ENCODE results near the gene DNAJB9.

Gene DNAJB9

DNA sequence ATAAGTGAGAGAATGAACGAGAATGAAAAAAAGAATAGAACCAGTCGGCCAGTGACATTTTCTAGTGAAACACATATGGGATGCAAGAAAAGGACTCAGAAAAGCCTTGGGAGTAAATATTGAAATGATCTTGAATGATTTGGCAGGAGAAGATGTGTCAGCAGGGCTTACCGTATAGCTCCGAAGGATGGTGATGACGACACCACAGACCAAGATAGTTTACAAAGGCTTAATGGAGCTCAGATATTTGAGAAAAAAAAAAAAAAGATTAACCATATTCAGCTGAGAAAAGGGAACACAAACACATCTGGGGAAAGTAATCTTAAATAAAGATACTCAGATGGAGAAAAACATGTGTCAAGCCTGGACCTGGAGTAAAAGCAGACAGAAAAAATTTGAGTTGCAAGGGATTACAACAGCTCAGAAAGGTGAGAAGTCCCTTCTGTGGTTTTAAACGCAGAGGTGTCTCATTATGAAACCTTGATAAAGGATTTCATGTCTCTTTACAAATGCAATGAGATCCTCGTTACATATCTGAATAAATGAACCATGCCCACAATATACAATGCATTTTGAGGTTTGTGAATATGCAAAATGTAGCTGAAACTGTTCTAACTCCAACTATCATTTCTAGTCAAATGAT is 36.0 kb downstream of the DNAJB9 start:
- peak; percentile 50 for DNase-seq (ENCODE audit: low read depth)

- no peak for DNase-seq (ENCODE audit: low read depth)
These were observed 40.0 kb downstream of the DNAJB9 start for GRCh38 chr7:108609643-108610042.

DNA sequence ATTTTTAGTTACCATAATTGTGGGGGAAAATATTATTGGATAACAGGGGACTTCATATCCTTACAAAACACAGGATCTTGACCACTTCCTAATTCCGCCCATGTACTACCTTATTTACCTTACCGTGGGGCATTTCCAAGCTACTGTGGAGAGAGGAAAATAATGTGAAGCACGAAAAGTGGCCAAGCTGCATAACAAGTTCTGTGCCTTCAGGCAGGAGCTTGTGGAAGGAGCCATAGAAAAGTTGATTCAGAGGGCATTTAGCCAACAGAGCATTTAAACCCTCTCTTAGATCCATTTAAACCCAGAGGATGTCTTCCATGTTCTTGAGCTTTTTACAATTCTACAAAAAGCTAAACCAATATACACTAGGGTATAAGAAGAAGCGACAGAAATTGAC is 41.6 kb downstream of the DNAJB9 start:
- DNase-seq (ENCODE audit: low read depth): no peak

DNA sequence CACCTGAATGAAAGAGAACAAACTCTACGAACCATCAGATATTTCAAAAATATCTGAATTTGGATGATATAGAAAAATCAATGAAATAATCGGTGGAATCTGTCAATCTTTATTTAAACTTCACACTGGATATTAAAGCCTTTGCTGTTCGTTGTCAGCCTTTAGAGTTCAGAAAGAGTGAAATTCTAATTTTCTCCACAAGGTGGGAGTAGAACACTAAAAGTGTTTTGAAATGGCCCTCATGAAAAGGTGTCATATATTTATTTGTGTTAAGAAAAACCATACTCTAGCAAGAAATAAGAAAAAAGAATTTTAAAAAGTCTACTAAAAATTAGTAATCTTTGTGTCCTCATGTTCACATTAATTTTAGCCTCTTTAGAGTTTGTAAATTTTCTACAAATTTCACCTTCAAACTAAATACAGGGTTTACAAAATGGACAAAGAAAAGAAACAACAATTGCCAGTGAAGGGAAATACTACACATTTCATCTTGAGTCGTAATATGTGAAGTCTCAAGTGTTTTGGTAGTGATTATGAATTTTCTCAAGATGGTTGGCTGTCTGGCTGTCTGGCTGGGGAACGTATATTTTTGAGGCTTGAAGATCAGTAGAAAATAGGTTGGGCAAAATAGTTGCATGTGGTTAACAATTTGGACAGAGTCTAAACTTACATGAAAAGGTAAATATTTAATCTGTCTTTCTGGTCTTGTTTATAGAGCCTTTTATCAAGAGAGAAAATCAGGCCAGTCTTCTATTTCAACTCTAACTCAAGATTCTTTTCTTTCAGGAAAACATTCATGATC is 43.7 kb downstream of the DNAJB9 start:
- DNase-seq (ENCODE audit: low read depth): peak; percentile 31

GRCh38 chr7:108613949-108614381 is 44.3 kb downstream of the DNAJB9 start:
- no peak for DNase-seq (ENCODE audit: low read depth)

DNA sequence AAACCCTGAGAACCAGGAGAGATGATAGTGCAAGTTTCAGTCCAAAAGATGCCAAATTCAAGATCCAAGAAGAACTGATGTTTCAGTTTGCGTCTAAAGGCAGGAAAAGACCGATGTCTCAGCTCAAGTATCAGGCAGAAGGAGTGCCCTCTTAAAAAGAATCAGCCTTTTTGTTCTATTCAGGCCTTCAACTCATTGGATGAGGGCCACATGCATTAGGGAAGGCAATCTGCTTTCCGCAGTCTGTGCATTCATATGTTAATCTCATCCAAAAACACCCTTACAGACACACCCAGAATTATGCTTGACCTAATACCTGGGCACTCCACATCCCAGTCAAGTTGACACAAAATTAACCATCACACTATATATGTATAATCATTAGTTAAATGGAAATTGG is 45.2 kb downstream of the DNAJB9 start:
- DNase-seq (ENCODE audit: low read depth): no peak

GRCh38 chr7:108618056-108618455 is 48.4 kb downstream of the DNAJB9 start:
- DNase-seq (ENCODE audit: low read depth): no peak

DNA sequence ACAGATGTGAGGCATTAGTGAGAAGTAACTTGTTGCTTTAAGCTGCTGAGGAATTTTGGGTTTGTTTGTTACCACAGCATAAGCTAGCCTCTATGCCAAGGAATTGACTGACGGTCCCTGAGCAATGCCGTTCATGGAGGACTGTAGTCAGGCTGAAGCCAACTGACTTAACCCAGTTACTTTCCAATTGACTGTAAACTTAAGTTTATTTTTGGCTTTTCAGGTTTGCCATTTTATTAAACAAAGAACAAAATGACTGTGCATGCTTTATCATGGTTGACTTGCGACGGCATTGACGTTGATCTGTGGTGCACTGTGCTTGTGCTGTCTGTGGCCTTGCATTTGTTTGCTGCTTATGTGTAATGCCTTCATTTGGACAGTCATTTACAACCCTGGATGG is 53.5 kb downstream of the DNAJB9 start:
- DNase-seq (ENCODE audit: low read depth): no peak
